ENCODE data around the gene LRP1.

LRP1 gene

DNA sequence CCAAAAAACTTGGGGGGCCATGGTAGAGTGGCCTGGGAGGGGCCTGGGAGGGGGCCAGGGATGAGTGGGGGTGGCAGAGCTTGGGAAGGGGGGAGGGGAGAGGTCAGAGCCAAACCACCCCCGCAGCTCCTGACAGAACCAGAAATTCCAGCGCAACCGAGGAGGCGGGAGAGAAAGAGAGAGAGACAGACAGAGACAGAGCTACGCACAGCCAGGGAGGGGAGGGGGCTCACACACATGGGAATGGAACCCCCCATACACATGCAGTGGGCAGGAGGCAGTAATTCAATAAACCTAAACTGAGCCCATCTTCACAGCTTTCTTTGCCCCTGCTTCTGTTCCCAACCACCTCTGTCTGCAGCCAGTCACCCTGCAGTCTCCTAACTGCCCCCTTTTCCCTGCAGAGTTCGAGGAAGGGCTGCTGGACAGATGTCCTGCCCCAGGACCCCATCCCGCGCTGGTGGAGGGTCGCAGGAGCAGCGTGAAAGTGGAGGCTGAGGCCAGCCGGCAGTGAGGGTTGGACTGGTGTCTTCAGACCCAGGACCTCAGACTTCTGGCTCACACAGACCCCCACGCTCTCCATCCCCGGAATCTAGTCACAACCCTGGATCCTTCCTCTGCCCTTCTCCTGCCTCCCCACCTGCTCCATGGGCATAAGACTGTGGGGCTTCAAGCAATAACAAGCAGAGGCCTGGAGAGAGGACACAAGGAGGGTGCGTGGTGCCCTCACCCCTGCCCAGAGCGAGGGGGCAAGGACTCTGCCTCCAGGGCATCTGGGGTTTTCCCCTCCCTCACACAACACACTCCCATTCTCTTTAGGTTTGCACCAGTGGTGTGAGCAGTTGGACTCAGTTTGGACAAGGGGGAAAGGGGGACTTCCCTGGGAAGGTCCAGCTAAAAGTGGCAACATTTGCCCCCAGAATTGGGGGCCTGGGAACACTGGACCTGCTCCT is 33.8 kb upstream of the LRP1 start:
- no peak for DNase-seq

GRCh38 chr12:57095440-57095839 is 32.8 kb upstream of the LRP1 start:
- no peak for DNase-seq

GRCh38 chr12:57096099-57096572 is 32.1 kb upstream of the LRP1 start:
- peak; percentile 41 to 75 (median 58) for DNase-seq

- DNase-seq: no peak
These were observed 31.3 kb upstream of the LRP1 start for GRCh38 chr12:57096748-57097553.

DNA sequence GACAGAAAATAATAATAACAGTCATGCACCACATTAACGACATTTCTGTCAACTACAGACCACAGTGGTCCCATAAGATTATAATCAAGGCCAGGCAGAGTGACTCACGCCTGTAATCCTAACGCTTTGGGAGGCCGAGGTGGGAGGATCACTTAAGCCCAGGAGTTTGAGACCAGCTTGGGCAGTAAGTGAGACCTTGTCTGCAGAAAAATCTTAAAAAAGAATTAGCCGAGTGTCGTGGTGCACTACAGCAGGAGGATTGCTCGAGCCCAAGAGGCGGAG is 30.8 kb upstream of the LRP1 start:
- no peak for DNase-seq

GRCh38 chr12:57098546-57098945 is 29.7 kb upstream of the LRP1 start:
- DNase-seq: no peak

DNA sequence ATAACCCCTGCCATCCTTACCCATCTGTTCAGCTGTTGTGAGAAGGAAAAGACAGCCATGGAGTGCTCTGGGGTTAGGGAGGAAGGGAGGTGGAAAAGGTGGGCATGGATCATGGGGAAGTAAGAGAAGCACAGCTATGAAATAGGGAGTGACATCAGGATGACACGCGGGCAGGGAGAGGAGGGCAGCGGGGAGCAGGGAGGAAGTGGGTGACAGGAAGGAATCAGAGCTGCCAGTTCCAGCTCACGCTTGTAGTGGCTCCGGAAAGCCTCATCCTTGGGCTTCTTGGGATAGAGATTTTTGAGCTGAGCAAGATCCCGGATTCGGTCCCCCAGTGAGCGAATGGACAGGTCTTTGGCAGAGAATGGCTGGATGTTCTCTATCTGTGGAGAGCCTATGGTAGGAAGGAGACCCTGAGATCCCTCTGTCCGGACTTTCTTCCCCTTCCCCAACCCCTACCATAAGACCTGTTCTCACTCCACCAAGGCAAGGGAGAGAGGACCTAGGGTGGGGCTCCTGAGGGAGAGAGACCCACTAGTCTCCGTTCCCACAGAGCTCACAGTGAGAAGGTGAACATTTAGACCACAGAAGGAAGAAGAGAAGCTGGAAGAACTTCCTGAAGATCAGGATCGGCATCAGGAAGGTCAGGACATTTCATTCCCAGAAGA is 29.1 kb upstream of the LRP1 start:
- DNase-seq: no peak

DNA sequence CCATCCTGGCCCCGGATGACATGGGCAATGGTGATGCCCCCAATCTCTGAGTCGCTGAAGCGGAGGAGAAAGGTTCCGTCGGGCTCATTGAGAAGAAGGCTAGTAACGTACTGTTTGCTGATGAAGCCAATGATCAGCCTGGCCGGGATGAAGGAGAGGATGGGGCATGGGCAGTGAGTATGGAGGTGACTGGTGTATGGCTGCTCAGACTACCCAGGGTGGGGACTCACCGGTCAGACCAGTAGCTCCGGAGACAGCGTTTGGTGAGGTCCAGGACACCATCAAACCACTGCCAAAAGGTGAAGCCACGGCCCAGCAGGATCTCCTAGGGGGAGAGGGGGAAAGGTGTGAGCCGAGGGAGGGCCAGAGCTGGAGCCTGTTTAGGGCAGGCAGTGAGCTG is 28.5 kb upstream of the LRP1 start:
- no peak for DNase-seq

DNA sequence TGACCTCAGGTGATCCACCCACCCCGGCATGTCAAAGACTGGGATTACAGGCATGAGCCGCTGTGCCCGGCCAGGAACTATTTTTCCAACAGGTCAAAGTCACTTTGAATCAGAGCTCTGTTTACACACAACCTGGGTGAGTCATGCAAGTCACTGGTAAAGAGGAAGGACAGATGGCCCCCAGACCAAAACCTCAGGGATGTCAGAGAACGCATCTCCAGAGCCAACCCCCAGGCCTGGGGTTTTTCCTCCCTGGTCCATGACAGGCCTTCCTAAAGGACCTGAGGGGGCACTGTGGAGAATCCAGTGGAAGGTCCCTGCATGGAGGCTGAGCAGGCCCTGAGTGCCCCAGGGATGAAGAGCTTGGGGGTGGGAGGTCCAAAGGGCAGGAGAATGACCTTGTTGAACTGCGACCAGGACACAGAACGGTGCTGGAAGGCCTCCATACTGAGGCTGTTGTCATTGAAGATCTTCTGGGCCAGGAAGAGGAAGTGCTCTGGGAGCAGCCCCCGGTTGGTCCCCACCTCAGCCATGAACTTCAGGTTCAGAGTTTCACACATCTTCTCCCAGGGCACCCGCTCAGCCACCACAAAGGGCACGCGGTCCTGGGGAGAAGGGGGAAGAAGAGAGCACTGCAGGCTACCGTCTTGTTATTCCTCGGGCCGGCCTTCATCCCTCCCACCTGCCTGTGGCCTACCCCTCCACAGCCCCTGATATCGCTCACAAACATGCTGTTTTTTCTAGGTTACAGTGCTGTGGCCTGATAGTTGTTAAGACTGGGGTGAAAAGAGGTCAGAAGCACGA is 26.2 kb upstream of the LRP1 start:
- no peak for DNase-seq

DNA sequence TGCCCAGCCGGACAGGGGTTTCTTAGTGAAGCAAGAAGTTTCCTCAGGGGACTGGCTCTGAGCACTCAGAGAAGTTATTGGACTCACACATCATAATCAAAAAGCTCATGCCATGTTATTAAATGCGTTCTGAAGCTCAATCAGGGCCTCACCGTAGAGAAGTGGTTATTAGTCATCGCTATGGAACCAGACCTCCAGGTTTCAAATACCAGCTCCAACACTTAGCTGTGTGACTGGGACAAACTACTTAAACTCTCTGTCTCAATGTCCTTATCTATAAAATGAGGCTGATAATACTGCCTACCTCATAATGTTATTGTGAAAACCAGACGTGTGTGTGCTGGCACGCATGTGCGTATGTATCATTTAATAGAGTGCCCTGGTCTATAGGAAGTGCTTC is 24.4 kb upstream of the LRP1 start:
- DNase-seq: no peak

- DNase-seq: no peak
These were observed 23.9 kb upstream of the LRP1 start for GRCh38 chr12:57104292-57104910.

GRCh38 chr12:57105011-57105753 is 23.1 kb upstream of the LRP1 start:
- no peak for DNase-seq

DNA sequence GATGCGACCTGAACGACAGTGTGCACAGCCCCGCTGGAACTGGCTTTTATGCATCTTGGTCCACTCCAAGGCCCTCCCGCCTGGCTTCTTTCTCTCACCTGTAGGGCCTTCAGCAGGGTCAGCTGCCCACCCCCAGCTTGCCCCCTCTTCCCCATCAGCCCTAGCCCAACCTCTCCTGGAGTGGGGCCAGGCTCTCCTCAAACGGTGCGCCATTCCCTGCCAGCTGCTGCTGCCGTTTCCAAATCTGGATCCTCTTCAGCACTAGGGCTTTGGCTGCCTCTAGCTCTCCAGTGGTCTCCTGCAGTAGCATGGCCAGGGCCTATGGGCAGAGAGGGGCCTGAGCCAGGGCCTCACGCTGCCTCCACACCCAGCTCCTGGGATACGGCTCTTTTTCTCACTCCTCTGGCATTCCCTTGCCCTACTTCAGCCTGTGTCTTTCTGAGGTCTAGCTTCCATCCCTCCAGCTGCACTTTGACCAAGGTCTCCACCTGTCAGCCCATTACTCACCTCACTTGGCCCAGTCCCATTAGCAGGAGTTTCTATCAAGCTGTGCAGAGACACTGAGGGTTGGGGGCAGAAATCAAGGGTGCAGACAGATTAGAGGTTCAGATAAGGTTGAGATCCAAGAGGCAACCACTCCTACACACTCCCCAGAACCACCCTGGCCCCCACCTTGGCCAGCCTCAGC is 22.1 kb upstream of the LRP1 start:
- DNase-seq: no peak

- no peak for DNase-seq
These were observed 20.7 kb upstream of the LRP1 start for GRCh38 chr12:57107456-57108155.

DNA sequence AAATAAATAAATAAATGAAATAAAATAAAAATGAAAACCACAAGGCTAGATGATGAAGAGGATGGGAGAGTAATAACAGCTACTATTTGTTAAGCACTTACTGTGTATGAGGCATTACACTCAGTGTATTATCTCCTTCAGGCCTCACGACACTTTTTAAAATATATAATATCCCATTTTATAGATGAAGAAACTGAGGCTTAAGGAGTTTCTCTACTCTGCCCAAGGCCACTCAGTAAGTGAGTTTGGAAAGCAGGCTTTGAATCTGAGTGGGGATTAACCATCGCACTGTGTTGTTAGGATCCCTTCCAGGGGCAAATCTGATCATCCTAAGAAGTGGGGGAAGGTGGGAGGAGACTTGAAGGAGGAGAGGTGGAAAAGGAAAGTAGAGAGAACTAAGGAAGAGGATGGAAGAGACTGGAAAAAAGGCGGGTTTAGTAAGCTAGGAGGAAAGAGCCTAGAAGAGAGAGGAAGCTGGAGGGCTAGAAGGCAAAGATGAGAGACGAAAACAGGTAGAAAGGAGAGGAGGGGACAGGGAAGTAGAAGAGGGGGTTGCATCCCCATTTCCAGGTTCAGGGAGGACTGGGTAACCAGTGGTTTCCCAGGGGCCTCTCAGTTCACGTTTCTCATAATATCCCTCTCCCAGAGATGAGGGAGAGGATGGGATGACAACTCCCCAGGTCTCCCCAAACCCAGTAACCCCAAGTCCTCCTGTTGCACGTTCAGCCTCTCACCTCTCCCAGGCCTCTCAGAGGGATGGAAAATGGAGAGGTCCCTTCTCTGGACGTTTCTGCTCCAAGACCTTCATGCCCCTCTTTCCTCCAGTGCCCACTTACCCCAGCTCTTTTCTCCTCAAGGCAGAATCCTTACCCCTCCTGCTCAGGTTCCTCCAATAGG is 18.8 kb upstream of the LRP1 start:
- DNase-seq: no peak

- peak; percentile 27 to 49 (median 41) for DNase-seq
These were observed 17.9 kb upstream of the LRP1 start for GRCh38 chr12:57110104-57111030.

GRCh38 chr12:57111031-57111734 is 17.1 kb upstream of the LRP1 start, which contains the start of gene STAT6:
Gene STAT6, minus strand, starts transcription at chr12:57111362. Its CDS starts 3,084 bp downstream, at chr12:57108278.
- peak; percentile 34 to 55 (median 44) for DNase-seq

All from NCI-H1417 (cell line).